MM.1S (cell line): ENCODE data around the gene ADCY10.

Experiments
- DNase-seq: peaks from one replicate; pipeline ENCODE4 v3.0.0-alpha.2; 2015
- H2AFZ ChIP-seq: fragments of 300-600 bp; sonication (generic); 2 replicates; pipeline ENCODE4 v1.6.0; 2016; ENCODE audit warnings: antibody characterized with exemption, low read length
- H3F3A ChIP-seq: fragments of 300-600 bp; sonication (generic); 2 replicates; pipeline ENCODE4 v1.6.1; 2016; ENCODE audit warnings: mild to moderate bottlenecking, antibody characterized with exemption, low read length, moderate library complexity, mixed read lengths; ENCODE audit not compliant: insufficient read depth
- H3K27ac ChIP-seq: fragments of 300-600 bp; sonication (generic); 2 replicates; pipeline ENCODE4 v1.5.1; 2016; ENCODE audit warnings: mild to moderate bottlenecking, low read length
- H3K27me3 ChIP-seq: fragments of 300-600 bp; sonication (generic); replicated peaks from 2 replicates; pipeline ENCODE4 v1.6.0; 2016; ENCODE audit warnings: low read length; ENCODE audit not compliant: insufficient read depth
- H3K36me3 ChIP-seq: fragments of 300-600 bp; sonication (generic); replicated peaks from 2 replicates; pipeline ENCODE4 v1.6.1; 2016; ENCODE audit warnings: mild to moderate bottlenecking, low read length, mixed read lengths; ENCODE audit not compliant: insufficient read depth
- H3K4me1 ChIP-seq: fragments of 300-600 bp; sonication (generic); 2 replicates; pipeline ENCODE4 v1.6.1; 2016; ENCODE audit warnings: low read length, mixed read lengths
- H3K4me2 ChIP-seq: fragments of 300-600 bp; sonication (generic); 2 replicates; pipeline ENCODE4 v1.6.0; 2016; ENCODE audit warnings: low read depth, low read length
- H3K4me3 ChIP-seq: fragments of 300-600 bp; sonication (generic); 2 replicates; pipeline ENCODE4 v1.5.1; 2016; ENCODE audit warnings: low read length, mixed read lengths
- H3K79me2 ChIP-seq: fragments of 300-600 bp; sonication (generic); 2 replicates; pipeline ENCODE4 v1.6.1; 2016; ENCODE audit warnings: mixed run types, low read length, mixed read lengths
- H3K9ac ChIP-seq: fragments of 300-600 bp; sonication (generic); 2 replicates; pipeline ENCODE4 v1.6.1; 2016; ENCODE audit warnings: low read length, mixed read lengths
- H3K9me2 ChIP-seq: fragments of 300-600 bp; sonication (generic); replicated peaks from 2 replicates; pipeline ENCODE4 v1.6.1; 2016; ENCODE audit warnings: mild to moderate bottlenecking, low read length, mixed read lengths; ENCODE audit not compliant: insufficient read depth
- H3K9me3 ChIP-seq: fragments of 300-600 bp; sonication (generic); replicated peaks from 2 replicates; pipeline ENCODE4 v1.6.1; 2016; ENCODE audit warnings: mild to moderate bottlenecking, low read length, mixed read lengths; ENCODE audit not compliant: insufficient read depth
- H4K20me1 ChIP-seq: fragments of 300-600 bp; sonication (generic); 2 replicates; pipeline ENCODE4 v1.6.1; 2016; ENCODE audit warnings: mild to moderate bottlenecking, low read length, moderate library complexity, mixed read lengths; ENCODE audit not compliant: insufficient read depth
- CTCF ChIP-seq: fragments of 300-600 bp; sonication (generic); IDR thresholded peaks from 2 replicates; pipeline ENCODE4 v1.5.1; 2016; ENCODE audit warnings: antibody characterized with exemption, low read length, mixed read lengths
- EZH2 ChIP-seq: fragments of 300-600 bp; sonication (generic); optimal IDR thresholded peaks from 2 replicates; pipeline ENCODE3; 2017; ENCODE audit warnings: low read depth, mild to moderate bottlenecking, antibody characterized with exemption, low read length, mixed read lengths
- EZH2phosphoT487 ChIP-seq: fragments of 300-600 bp; sonication (generic); IDR thresholded peaks from 2 replicates; pipeline ENCODE4 v1.6.1; 2018; ENCODE audit warnings: antibody characterized with exemption, low read length

The ADCY10 gene

GRCh38 chr1:167950569-167950968 is 36.6 kb upstream of the ADCY10 start:
- no peak overlapping the region for H3K9ac ChIP-seq
- no peaks in the 10 kb centered on the region for H4K20me1 ChIP-seq
- no peaks in the 10 kb centered on the region for H3K9me3 ChIP-seq
- no peaks in the 10 kb centered on the region for H3F3A ChIP-seq
- no peak for DNase-seq
- H3K27ac ChIP-seq: no peak overlapping the region
- H3K4me2 ChIP-seq: no peak overlapping the region
- H3K4me1 ChIP-seq: no peaks in the 10 kb centered on the region
- TF ChIP-seq CTCF: no peak
- no peak for TF ChIP-seq EZH2
- no peak for TF ChIP-seq EZH2phosphoT487
- no peak overlapping the region for H2AFZ ChIP-seq
- H3K36me3 ChIP-seq: peaks cover 7% of the 10 kb centered on the region; the same call in 1 of the 2 replicates
- H3K9me2 ChIP-seq: no peaks in the 10 kb centered on the region
- no peaks in the 10 kb centered on the region for H3K27me3 ChIP-seq
- H3K4me3 ChIP-seq: no peak overlapping the region
- H3K79me2 ChIP-seq: peaks cover 53% of the 10 kb centered on the region

GRCh38 chr1:167949785-167950184 is 35.9 kb upstream of the ADCY10 start:
- no peaks in the 10 kb centered on the region for H4K20me1 ChIP-seq
- no peaks in the 10 kb centered on the region for H3K27me3 ChIP-seq
- no peaks in the 10 kb centered on the region for H3F3A ChIP-seq
- H3K4me3 ChIP-seq: no peak overlapping the region
- peaks cover 60% of the 10 kb centered on the region for H3K79me2 ChIP-seq
- no peak overlapping the region for H3K27ac ChIP-seq
- no peak overlapping the region for H3K9ac ChIP-seq
- DNase-seq: no peak
- no peaks in the 10 kb centered on the region for H3K9me2 ChIP-seq
- no peaks in the 10 kb centered on the region for H3K9me3 ChIP-seq
- H3K4me1 ChIP-seq: no peaks in the 10 kb centered on the region
- no peak overlapping the region for H2AFZ ChIP-seq
- peaks cover 7% of the 10 kb centered on the region; the same call in 1 of the 2 replicates for H3K36me3 ChIP-seq
- TF ChIP-seq EZH2 (no peak), EZH2phosphoT487 (no peak), CTCF (no peak)
- H3K4me2 ChIP-seq: no peak overlapping the region

GRCh38 chr1:167947733-167948132 is 33.8 kb upstream of the ADCY10 start:
- no peaks in the 10 kb centered on the region for H4K20me1 ChIP-seq
- H2AFZ ChIP-seq: no peak overlapping the region
- H3K4me3 ChIP-seq: no peak overlapping the region
- no peaks in the 10 kb centered on the region for H3K9me2 ChIP-seq
- no peak for DNase-seq
- no peak overlapping the region for H3K4me2 ChIP-seq
- H3K36me3 ChIP-seq: 0 out of 2 replicates have a peak, but pooled peaks cover 3% of the 10 kb centered on the region
- no peak for TF ChIP-seq EZH2
- TF ChIP-seq CTCF: no peak
- no peak for TF ChIP-seq EZH2phosphoT487
- H3K9me3 ChIP-seq: no peaks in the 10 kb centered on the region
- no peak overlapping the region for H3K9ac ChIP-seq
- H3K27ac ChIP-seq: no peak overlapping the region
- H3F3A ChIP-seq: no peaks in the 10 kb centered on the region
- H3K79me2 ChIP-seq: peaks cover 79% of the 10 kb centered on the region
- H3K27me3 ChIP-seq: no peaks in the 10 kb centered on the region
- no peaks in the 10 kb centered on the region for H3K4me1 ChIP-seq
